NB4 (cell line): ENCODE results near the gene GARNL3.

Source experiments
- CTCF ChIP-seq: IDR thresholded peaks from one replicate; pipeline ENCODE4 v1.5.1; 2012; ENCODE audit warnings: low read depth, low read length
- MAX ChIP-seq: IDR thresholded peaks from 2 replicates; pipeline ENCODE4 v1.6.1; 2011; ENCODE audit warnings: low read depth, low read length
- POLR2A ChIP-seq: IDR thresholded peaks from 2 replicates; pipeline ENCODE4 v1.6.1; 2011; ENCODE audit warnings: mild to moderate bottlenecking; ENCODE audit not compliant: insufficient read length; ENCODE audit errors: extremely low read depth

DNA sequence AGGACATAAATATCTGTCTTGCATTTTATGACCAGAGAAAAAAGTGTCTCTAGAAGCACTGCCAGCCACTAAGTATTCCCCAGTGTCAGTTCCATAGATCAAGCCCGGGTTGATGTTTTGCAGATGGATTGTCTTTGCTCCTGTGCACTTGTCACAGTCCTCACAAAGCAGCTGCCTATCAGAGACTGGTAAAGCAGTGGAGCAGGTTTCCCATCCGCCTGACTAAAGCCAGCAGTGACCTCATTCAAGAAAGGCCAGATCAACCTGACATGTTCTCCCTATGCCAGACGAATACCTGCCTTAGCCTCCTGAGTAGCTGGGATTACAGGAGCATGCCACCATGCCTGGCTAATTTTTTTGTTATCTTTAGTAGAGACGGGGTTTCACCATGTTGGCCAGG is 26.8 kb upstream of the GARNL3 start:
- TF ChIP-seq CTCF = no peak
- TF ChIP-seq POLR2A = no peak
- no peak for TF ChIP-seq MAX
